Measurements from ENCODE around the gene BABAM2. TPM values are rescaled to one million over a fixed set of nuclear protein-coding genes. Genes with fewer than 3 reads are reported as not detected.
"Not testable (repeated sequence)": the region's sequence is repeated elsewhere in the genome, so short reads cannot be mapped to it uniquely, and the experiment has no call there.

BABAM2 gene
- total RNA-seq, 1 experiment from 2014 or later: 46.1 TPM

DNA sequence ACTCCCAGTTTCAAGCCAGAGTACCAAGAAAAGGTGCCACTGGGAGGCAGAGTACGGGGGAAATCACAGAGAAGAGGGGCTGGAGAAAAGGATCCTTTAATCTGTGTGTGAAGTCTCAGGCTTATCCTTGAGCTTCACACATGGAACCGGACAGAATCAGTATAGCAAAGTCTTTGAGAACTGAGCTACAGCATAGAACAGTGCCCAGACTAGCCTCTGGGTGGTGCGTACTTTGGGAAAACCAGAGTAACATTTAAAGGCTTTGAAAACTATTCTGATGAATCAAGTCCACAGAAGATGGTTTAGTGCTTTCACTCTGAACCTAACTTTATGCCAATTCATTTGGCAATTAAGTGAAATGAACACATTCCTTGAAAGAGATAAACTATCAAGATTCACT lies 83.1 kb downstream of the BABAM2 start:
- no TSS peak for BruUV-seq (replicated peaks)
- CTCF ChIA-PET: no interaction called here
- no peak for DNase-seq
- POLR2A ChIA-PET (ENCODE audit: unreplicated experiment): no interaction called here
- peaks cover 6% of the 10 kb centered on the region; the same call in 1 of the 2 replicates for H3K9me2 ChIP-seq (ENCODE audit: insufficient read depth)
- intact Hi-C loops (cut with micrococcal nuclease; ENCODE audit: unreplicated experiment): no loop called here
- no peak overlapping the region for H2AFZ ChIP-seq
- H3K79me2 ChIP-seq (ENCODE audit: low read depth): peaks cover 9% of the 10 kb centered on the region; the same call in 1 of the 2 replicates
- H4K20me1 ChIP-seq (ENCODE audit: insufficient read depth): no peaks in the 10 kb centered on the region
- 0 out of 2 replicates have a peak, but pooled peaks cover 6% of the 10 kb centered on the region for H3K36me3 ChIP-seq (ENCODE audit: low read depth)
- peaks cover 23% of the 10 kb centered on the region for H3F3A ChIP-seq (ENCODE audit: insufficient read depth, low read depth)
- no peak overlapping the region for H3K4me2 ChIP-seq
- no peak overlapping the region for H3K27ac ChIP-seq
- no peak overlapping the region for H3K4me3 ChIP-seq
- H3K27me3 ChIP-seq (ENCODE audit: insufficient read depth, low read depth): no peaks in the 10 kb centered on the region
- H3K9me3 ChIP-seq (ENCODE audit: insufficient read depth, low read depth): peaks cover under 1% of the 10 kb centered on the region
- TF ChIP-seq EZH2 (IDR thresholded peaks at IDR 0.05; ENCODE audit: low read depth): no peak
- TF ChIP-seq, protein P1, sequence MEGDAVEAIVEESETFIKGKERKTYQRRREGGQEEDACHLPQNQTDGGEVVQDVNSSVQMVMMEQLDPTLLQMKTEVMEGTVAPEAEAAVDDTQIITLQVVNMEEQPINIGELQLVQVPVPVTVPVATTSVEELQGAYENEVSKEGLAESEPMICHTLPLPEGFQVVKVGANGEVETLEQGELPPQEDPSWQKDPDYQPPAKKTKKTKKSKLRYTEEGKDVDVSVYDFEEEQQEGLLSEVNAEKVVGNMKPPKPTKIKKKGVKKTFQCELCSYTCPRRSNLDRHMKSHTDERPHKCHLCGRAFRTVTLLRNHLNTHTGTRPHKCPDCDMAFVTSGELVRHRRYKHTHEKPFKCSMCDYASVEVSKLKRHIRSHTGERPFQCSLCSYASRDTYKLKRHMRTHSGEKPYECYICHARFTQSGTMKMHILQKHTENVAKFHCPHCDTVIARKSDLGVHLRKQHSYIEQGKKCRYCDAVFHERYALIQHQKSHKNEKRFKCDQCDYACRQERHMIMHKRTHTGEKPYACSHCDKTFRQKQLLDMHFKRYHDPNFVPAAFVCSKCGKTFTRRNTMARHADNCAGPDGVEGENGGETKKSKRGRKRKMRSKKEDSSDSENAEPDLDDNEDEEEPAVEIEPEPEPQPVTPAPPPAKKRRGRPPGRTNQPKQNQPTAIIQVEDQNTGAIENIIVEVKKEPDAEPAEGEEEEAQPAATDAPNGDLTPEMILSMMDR (conservative IDR thresholded peaks at IDR 0.05): no peak
- H3K4me1 ChIP-seq (replicated peaks; ENCODE audit: insufficient read depth): peaks cover 25% of the 10 kb centered on the region

DNA sequence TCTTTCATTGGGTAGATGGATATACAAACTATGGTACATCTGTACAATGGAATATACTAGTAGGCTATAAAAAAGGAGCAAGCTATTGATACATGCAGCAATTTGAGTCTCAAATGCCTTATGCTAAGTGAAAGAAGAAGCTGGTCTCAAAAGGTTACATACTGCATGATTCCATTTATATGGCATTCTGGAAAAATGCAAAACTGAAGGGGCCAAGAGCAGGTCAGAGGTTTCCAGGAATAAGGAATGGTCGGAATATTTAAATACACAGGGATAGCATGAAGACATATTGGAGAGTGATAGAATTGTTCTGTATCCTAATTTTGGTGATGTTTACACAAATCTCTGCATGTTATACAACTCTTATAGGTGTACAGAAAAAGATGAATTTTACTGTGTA lies 85.8 kb downstream of the BABAM2 start:
- Histone ChIP-seq H3K36me3 (ENCODE audit: low read depth) (0 out of 2 replicates have a peak, but pooled peaks cover 6% of the 10 kb centered on the region), H3K4me1 (replicated peaks; ENCODE audit: insufficient read depth) (peaks cover 31% of the 10 kb centered on the region), H3K79me2 (ENCODE audit: low read depth) (peaks cover 25% of the 10 kb centered on the region), H4K20me1 (ENCODE audit: insufficient read depth) (no peaks in the 10 kb centered on the region), H3K27ac (peak overlapping the region; percentile 83), H3K9me2 (ENCODE audit: insufficient read depth) (peaks cover 6% of the 10 kb centered on the region; the same call in 1 of the 2 replicates), H3K4me2 (no peak overlapping the region), H3K27me3 (ENCODE audit: insufficient read depth, low read depth) (no peaks in the 10 kb centered on the region), H2AFZ (no peak overlapping the region), H3K4me3 (no peak overlapping the region), H3K9me3 (ENCODE audit: insufficient read depth, low read depth) (peaks cover 4% of the 10 kb centered on the region), H3F3A (ENCODE audit: insufficient read depth, low read depth) (peaks cover 26% of the 10 kb centered on the region)
- ChIA-PET CTCF (no interaction called here), POLR2A (ENCODE audit: unreplicated experiment) (no interaction called here)
- intact Hi-C loops (cut with micrococcal nuclease; ENCODE audit: unreplicated experiment): loop anchor here (5.0 kb wide), 2 partner anchors 224 to 421 kb away; no protein-coding TSS in a partner anchor
- DNase-seq: no peak
- TF ChIP-seq, protein P1 (conservative IDR thresholded peaks at IDR 0.05): no peak
- TF ChIP-seq EZH2 (IDR thresholded peaks at IDR 0.05; ENCODE audit: low read depth): no peak
- no TSS peak for BruUV-seq (replicated peaks)

DNA sequence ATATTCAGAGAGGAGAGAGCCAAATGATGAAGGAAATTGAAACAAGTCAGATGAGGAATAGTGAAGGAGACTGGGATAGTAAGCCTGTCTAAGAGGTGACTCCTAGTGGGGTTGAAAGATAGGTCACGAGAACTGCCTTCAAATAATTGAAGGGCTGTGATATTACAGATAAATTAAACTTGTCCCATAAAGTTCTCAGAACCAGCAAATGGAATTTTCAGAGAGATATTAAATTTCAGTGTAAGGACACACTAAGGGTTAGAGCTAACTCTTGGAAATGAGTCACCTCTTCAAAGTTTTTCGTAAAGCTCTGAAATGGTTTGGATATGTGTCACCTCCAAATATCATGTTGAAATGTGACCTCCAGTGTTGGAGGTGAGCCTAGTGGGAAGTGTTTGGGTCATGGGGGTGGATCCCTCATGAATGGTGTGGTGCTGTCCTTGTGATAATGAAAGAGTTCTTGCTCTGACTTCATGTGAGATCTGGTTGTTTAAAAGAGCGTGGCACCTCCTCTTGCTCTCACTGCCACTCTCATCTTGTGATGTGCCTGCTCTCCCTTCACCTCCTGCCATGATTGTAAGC lies 87.3 kb downstream of the BABAM2 start:
- peak overlapping the region; percentile 16; the same call in 1 of the 2 replicates for H3K4me3 ChIP-seq
- H4K20me1 ChIP-seq (ENCODE audit: insufficient read depth): no peaks in the 10 kb centered on the region

DNA sequence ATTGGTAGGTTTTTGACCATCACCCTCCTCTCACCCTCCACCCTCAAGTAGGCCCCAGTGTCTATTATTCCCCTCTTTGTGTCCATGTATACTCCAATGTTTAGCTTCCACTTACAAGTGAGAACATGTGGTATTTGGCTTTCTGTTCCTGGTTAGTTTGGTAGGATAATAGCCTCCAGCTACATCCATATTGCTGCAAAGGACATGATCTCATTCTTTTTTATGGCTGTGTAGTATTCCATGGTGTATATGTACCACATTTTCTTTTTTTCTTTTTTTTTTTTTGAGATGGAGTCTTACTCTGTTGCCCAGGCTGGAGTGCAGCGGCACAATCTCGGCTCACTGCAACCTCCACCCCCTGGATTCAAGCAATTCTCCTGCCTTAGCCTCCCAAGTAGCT lies 88.2 kb downstream of the BABAM2 start:
- H3K9me2 ChIP-seq (ENCODE audit: insufficient read depth); CTCF ChIA-PET; H3K4me3 ChIP-seq; H3K27me3 ChIP-seq (ENCODE audit: insufficient read depth, low read depth); POLR2A ChIA-PET (ENCODE audit: unreplicated experiment); DNase-seq; H2AFZ ChIP-seq; H3K36me3 ChIP-seq (ENCODE audit: low read depth); H4K20me1 ChIP-seq (ENCODE audit: insufficient read depth); H3K9me3 ChIP-seq (ENCODE audit: insufficient read depth, low read depth): not testable (repeated sequence)
- H3K79me2 ChIP-seq (ENCODE audit: low read depth): peaks cover 45% of the 10 kb centered on the region
- TSS peak; percentile 66 for BruUV-seq (replicated peaks)
- H3F3A ChIP-seq (ENCODE audit: insufficient read depth, low read depth): peaks cover 26% of the 10 kb centered on the region
- H3K4me2 ChIP-seq: peak overlapping the region; percentile 56; the same call in 1 of the 2 replicates
- peaks cover 31% of the 10 kb centered on the region for H3K4me1 ChIP-seq (replicated peaks; ENCODE audit: insufficient read depth)
- peak overlapping the region; percentile 83 for H3K27ac ChIP-seq
- intact Hi-C loops (cut with micrococcal nuclease; ENCODE audit: unreplicated experiment): loop anchor here (5.0 kb wide), 2 partner anchors 226 to 419 kb away; no protein-coding TSS in a partner anchor

More for the DNA sequence above, 87.3 kb downstream of the BABAM2 start:
- intact Hi-C loops (cut with micrococcal nuclease; ENCODE audit: unreplicated experiment): loop anchor here (5.0 kb wide), 2 partner anchors 226 to 419 kb away; no protein-coding TSS in a partner anchor
- Histone ChIP-seq H2AFZ (no peak overlapping the region), H3K9me2 (ENCODE audit: insufficient read depth) (no peaks in the 10 kb centered on the region; the same call in 1 of the 2 replicates), H3K27ac (peak overlapping the region; percentile 83), H3K9me3 (ENCODE audit: insufficient read depth, low read depth) (peaks cover 4% of the 10 kb centered on the region), H3K27me3 (ENCODE audit: insufficient read depth, low read depth) (no peaks in the 10 kb centered on the region), H3K4me1 (replicated peaks; ENCODE audit: insufficient read depth) (peaks cover 31% of the 10 kb centered on the region), H3F3A (ENCODE audit: insufficient read depth, low read depth) (peaks cover 26% of the 10 kb centered on the region), H3K36me3 (ENCODE audit: low read depth) (0 out of 2 replicates have a peak, but pooled peaks cover 6% of the 10 kb centered on the region), H3K79me2 (ENCODE audit: low read depth) (peaks cover 36% of the 10 kb centered on the region), H3K4me2 (peak overlapping the region; percentile 56)
- BruUV-seq (replicated peaks): no TSS peak
- CTCF ChIA-PET: no interaction called here
- POLR2A ChIA-PET (ENCODE audit: unreplicated experiment): interaction anchor here (0.6 to 1.0 kb wide), 4 partner anchors 11 to 273 kb away, joined by 3 to 5 read pairs (median 4); partner anchors contain the start of gene MRPL33
- TF ChIP-seq EZH2 (IDR thresholded peaks at IDR 0.05; ENCODE audit: low read depth): no peak
- TF ChIP-seq, protein P1 (conservative IDR thresholded peaks at IDR 0.05): no peak
- DNase-seq: peak; percentile 55 to 97
